ENCODE measurements around the gene CEP55. TPM values are rescaled to one million over a fixed set of nuclear protein-coding genes. Genes with fewer than 3 reads are reported as not detected.

The CEP55 gene
- total and polyA plus RNA-seq, 2 of the 8 experiments (the other 6 are each of a cell fraction or from before 2014, with no cell fraction given): 7.0 to 19.6 TPM

DNA sequence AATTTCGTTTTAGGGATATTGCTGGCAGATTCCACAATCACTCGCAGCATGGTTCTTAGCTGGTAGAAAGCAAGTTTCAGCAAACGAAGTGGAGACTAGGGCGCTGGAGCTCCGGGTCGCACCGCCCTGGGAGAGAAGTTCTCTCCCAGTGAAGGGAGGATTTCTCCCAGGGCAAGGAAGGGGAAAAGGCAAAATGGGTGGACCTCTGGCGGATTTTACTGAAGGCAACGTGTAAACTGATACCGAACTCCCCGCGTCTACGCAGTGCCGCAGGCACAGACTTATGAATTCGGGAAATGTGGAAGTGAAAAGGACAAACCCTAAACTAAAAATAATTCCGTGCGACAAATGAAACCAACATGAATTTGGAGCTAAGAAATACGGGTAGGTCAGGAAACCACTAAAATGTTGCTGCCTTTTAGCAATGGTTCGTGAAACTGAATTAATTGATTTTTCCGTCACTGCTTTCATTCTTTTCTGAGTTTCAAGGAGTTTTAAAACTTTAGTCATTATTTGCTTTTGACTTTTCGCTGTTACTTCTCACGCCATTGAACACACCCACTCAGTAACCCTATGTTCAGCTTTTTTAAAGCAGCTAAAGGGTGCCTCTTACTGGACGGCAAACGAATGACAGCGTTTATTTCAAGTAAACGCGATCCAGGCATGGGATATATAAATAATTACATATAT lies 14.1 kb upstream of the CEP55 start, which contains the start of gene MYOF (continued):
- TF ChIP-seq NANOG (IDR thresholded peaks at IDR 0.05; ENCODE audit: insufficient read depth, low read depth, low read length, poor library complexity, severe bottlenecking): no peak

Measured in H1 (cell line).